Measurements from ENCODE around the gene LOXL1. TPM values are rescaled to one million over a fixed set of nuclear protein-coding genes. Genes with fewer than 3 reads are reported as not detected.

LOXL1 gene
- polyA plus RNA-seq, 3 donors: 0.07 TPM; not detected in 2

DNA sequence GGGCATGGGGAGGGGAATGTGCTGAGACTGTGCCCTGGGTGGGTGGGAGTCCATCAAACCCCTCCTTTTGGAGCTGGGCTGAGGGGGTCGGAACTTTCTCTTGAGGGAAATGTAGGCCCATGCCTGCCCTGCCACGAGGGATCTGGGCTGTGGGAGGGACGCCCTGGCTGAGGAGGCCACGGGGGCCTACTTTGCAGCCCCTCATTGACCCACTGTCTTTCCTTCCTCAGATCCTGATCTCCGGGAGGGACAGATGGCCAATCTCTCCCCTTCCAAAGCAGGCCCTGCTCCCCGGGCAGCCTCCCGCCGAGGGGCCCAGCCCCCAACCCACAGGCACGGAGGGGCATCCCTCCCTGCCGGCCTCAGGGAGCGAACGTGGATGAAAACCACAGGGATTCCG is 25.3 kb downstream of the LOXL1 start:
- Histone ChIP-seq H3K9ac (ENCODE audit: insufficient read depth, low read length, poor library complexity, severe bottlenecking) (no peak overlapping the region), H3K36me3 (replicated peaks in 1 of 2; ENCODE audit: control insufficient read depth in 1 of 2, insufficient read depth in 2 of 2, low read length in 2 of 2) (no peaks in the 10 kb centered on the region), H3K4me1 (ENCODE audit: control insufficient read depth in 1 of 2, insufficient read depth in 2 of 2, low read length in 2 of 2) (peaks cover 7 to 12% of the 10 kb centered on the region in 2 donors), H3K27ac (ENCODE audit: low read depth in 1 of 2, low read length in 2 of 2) (no peak overlapping the region), H4K20me1 (ENCODE audit: insufficient read depth, low read length) (no peaks in the 10 kb centered on the region), H3K79me2 (ENCODE audit: insufficient read depth, low read length) (no peaks in the 10 kb centered on the region), H3K4me2 (replicated peaks; ENCODE audit: extremely low read depth, low read length, poor library complexity, severe bottlenecking) (no peak overlapping the region), H3K27me3 (ENCODE audit: control insufficient read depth in 2 of 2, insufficient read depth in 2 of 2, low read length in 2 of 2) (no peaks in the 10 kb centered on the region), H3K4me3 (replicated peaks in 1 of 3; ENCODE audit: low read depth in 2 of 3, low read length in 3 of 3) (no peak overlapping the region), H2AFZ (ENCODE audit: insufficient read depth, low read depth, low read length, poor library complexity, severe bottlenecking) (no peak overlapping the region), H3K9me3 (replicated peaks in 1 of 2; ENCODE audit: control insufficient read depth in 1 of 2, insufficient read depth in 1 of 2, low read length in 2 of 2) (no peaks in the 10 kb centered on the region)
- DNase-seq: no peak
- peaks cover 6 to 10% (median 7%) of the 10 kb centered on the region in 3 donors for H3K27me3 Mint-ChIP-seq (ENCODE audit: low read depth in 3 of 3)
- peaks cover 10% of the 10 kb centered on the region for H3K4me1 Mint-ChIP-seq
- intact Hi-C loops (cut with micrococcal nuclease): no loop called here
- peak overlapping the region in 1 of 7 donors; percentile 17 for H3K27ac Mint-ChIP-seq
- H3K4me3 Mint-ChIP-seq: no peak overlapping the region
- H3K36me3 Mint-ChIP-seq: no peaks in the 10 kb centered on the region
- WGBS (ENCODE audit: insufficient coverage): 3% methylated on average over 4 of the region's 13 CpGs
- H3K9me3 Mint-ChIP-seq: no peaks in the 10 kb centered on the region
- TF ChIP-seq CTCF (IDR thresholded peaks at IDR 0.05): no peak

- H3K27me3 ChIP-seq (ENCODE audit: control insufficient read depth in 2 of 2, insufficient read depth in 2 of 2, low read length in 2 of 2): no peaks in the 10 kb centered on the region
- 90% methylated on average over 20 of the region's 21 CpGs for WGBS (ENCODE audit: insufficient coverage)
- Mint-ChIP-seq H3K4me1 (peaks cover 17% of the 10 kb centered on the region), H3K36me3 (no peaks in the 10 kb centered on the region), H3K9me3 (no peaks in the 10 kb centered on the region), H3K27me3 (ENCODE audit: low read depth in 3 of 3) (peaks cover 6 to 15% (median 9%) of the 10 kb centered on the region in 3 donors), H3K27ac (no peak overlapping the region), H3K4me3 (no peak overlapping the region)
- no peak overlapping the region for H3K9ac ChIP-seq (ENCODE audit: insufficient read depth, low read length, poor library complexity, severe bottlenecking)
- no peak overlapping the region for H2AFZ ChIP-seq (ENCODE audit: insufficient read depth, low read depth, low read length, poor library complexity, severe bottlenecking)
- H3K79me2 ChIP-seq (ENCODE audit: insufficient read depth, low read length): no peaks in the 10 kb centered on the region
- DNase-seq: no peak
- no peaks in the 10 kb centered on the region for H3K9me3 ChIP-seq (replicated peaks in 1 of 2; ENCODE audit: control insufficient read depth in 1 of 2, insufficient read depth in 1 of 2, low read length in 2 of 2)
- H3K4me2 ChIP-seq (replicated peaks; ENCODE audit: extremely low read depth, low read length, poor library complexity, severe bottlenecking): no peak overlapping the region
- no peaks in the 10 kb centered on the region for H3K36me3 ChIP-seq (replicated peaks in 1 of 2; ENCODE audit: control insufficient read depth in 1 of 2, insufficient read depth in 2 of 2, low read length in 2 of 2)
- intact Hi-C loops (cut with micrococcal nuclease): no loop called here
- no peak overlapping the region for H3K27ac ChIP-seq (ENCODE audit: low read depth in 1 of 2, low read length in 2 of 2)
- H3K4me3 ChIP-seq (replicated peaks in 1 of 3; ENCODE audit: low read depth in 2 of 3, low read length in 3 of 3): no peak overlapping the region
- peaks cover 10 to 17% of the 10 kb centered on the region in 2 donors for H3K4me1 ChIP-seq (ENCODE audit: control insufficient read depth in 1 of 2, insufficient read depth in 2 of 2, low read length in 2 of 2)
- no peak for TF ChIP-seq CTCF (IDR thresholded peaks at IDR 0.05)
- no peaks in the 10 kb centered on the region for H4K20me1 ChIP-seq (ENCODE audit: insufficient read depth, low read length)
Observed at GRCh38 chr15:73952171-73952912, 26.1 kb downstream of the LOXL1 start.

Measured in CD14-positive monocyte (primary cell).